Adipocyte (in vitro differentiated cells): Measurements from ENCODE around the gene CLEC20A.

ENCODE experiments used
- DNase-seq: peaks from one replicate; pipeline ENCODE4 v3.0.0-alpha.2; 2015; ENCODE audit warnings: low read depth
- H3K27me3 ChIP-seq: replicated peaks from 2 replicates; pipeline ENCODE4 v1.7.0; 2013; ENCODE audit warnings: mild to moderate bottlenecking, low read length, moderate library complexity; ENCODE audit not compliant: control insufficient read depth, insufficient read depth
- H3K36me3 ChIP-seq: 2 replicates; pipeline ENCODE4 v1.7.0; 2013; ENCODE audit warnings: low read length, mild to moderate bottlenecking, moderate library complexity; ENCODE audit not compliant: control insufficient read depth, insufficient read depth, severe bottlenecking
- H3K4me1 ChIP-seq: 2 replicates; pipeline ENCODE4 v1.7.0; 2013; ENCODE audit warnings: mild to moderate bottlenecking, low read length, moderate library complexity; ENCODE audit not compliant: control insufficient read depth, insufficient read depth
- H3K4me3 ChIP-seq: 2 replicates; pipeline ENCODE4 v1.7.0; 2013; ENCODE audit warnings: mild to moderate bottlenecking, low read length, moderate library complexity
- H3K9ac ChIP-seq: 2 replicates; pipeline ENCODE4 v1.7.0; 2013; ENCODE audit warnings: mild to moderate bottlenecking, low read length, moderate library complexity
- H3K9me3 ChIP-seq: 2 replicates; pipeline ENCODE4 v1.7.0; 2013; ENCODE audit warnings: mild to moderate bottlenecking, low read length, moderate library complexity; ENCODE audit not compliant: control insufficient read depth

CLEC20A gene

DNA sequence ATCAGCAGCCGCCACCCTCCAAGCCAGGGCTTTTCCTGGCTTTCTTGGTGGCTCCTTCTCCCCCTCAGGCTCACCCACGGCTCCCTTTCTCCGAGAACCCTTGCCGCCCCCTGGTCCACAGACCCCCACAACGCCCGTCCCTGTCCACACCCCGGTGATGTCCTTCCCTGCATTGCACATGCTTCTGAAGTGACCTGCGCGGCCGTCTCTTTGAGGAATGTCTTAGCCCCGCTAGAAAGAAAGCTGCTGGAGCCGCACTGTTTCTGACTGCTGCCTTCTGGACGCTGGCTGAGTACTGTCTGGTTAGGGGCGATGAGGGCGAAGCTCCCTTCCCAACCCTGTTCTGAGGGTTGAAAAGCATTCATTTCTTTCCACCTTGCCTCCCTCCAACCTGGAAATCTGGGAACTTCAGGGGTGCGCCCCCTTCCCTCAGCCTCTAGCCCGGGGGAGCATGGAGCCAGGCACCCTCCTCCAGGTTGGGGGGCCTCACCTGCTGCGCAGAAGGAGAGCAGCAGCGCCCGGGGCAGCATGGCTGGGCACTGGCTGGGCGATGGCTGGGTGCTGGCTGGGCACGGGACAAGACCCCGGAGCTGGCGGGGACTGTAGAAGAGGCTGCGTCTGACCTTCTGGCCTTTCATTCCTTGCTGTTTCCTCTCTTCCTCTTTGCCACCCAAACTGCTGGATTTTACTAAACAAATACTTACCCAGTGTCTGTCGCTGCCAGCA lies at the start of gene CLEC20A:
Gene CLEC20A, minus strand, starts transcription at position 555 of the 726 bp plus-strand sequence. Its CDS starts 25 bp downstream, at position 530.
- no peak within 1 kb of the TSS for H3K9ac ChIP-seq
- H3K9me3 ChIP-seq = no peaks in the 10 kb centered on the region
- peaks cover 6% of the 10 kb centered on the region for H3K4me1 ChIP-seq
- H3K36me3 ChIP-seq = no peaks in the 10 kb centered on the region
- no peak within 1 kb of the TSS for H3K4me3 ChIP-seq
- DNase-seq = no peak
- peaks cover 7% of the 10 kb centered on the region for H3K27me3 ChIP-seq

DNA sequence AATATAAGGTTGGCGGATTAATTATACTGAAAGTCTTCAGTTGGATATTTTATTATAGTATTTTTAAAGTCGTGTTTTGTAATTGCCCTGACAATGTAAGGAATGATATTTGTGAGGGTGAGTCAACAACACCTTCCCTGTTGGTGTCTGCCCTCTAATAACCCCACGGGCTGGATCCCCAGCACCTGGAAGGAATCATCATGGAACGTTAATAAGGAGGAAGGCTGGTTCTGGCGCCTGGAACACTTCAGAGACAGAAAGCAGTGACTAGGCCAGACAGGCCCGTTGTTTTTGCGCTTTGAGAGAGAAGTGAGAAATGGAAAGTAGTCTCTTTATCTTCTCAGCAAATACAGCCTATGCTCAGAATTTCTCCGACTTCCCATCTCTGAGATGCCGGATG lies 47.8 kb upstream of the CLEC20A start:
- no peak for DNase-seq
- Histone ChIP-seq H3K9me3 (no peaks in the 10 kb centered on the region), H3K27me3 (no peaks in the 10 kb centered on the region), H3K9ac (peak overlapping the region; percentile 13), H3K4me1 (peaks cover 41% of the 10 kb centered on the region), H3K4me3 (no peak overlapping the region), H3K36me3 (peaks cover 7% of the 10 kb centered on the region)

DNA sequence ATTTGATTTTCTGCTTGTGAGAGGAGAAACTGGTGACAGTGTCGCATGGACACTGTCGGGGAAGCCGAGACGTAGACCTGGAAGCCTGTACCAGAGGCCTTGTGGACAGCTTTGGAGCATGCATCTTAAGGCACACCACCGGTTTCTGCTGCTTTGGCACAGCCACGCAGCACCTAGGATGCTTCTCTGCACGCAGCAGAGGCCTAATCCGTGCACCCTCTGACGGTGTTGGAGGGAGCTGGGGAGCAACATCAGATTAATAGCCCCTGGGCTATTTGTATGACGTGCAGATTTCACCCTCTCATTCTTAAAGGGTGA lies 46.5 kb upstream of the CLEC20A start:
- Histone ChIP-seq H3K9ac (peak overlapping the region; percentile 95), H3K36me3 (peaks cover 4% of the 10 kb centered on the region), H3K27me3 (no peaks in the 10 kb centered on the region), H3K4me1 (peaks cover 54% of the 10 kb centered on the region), H3K4me3 (peak overlapping the region; percentile 93), H3K9me3 (no peaks in the 10 kb centered on the region)
- no peak for DNase-seq

DNA sequence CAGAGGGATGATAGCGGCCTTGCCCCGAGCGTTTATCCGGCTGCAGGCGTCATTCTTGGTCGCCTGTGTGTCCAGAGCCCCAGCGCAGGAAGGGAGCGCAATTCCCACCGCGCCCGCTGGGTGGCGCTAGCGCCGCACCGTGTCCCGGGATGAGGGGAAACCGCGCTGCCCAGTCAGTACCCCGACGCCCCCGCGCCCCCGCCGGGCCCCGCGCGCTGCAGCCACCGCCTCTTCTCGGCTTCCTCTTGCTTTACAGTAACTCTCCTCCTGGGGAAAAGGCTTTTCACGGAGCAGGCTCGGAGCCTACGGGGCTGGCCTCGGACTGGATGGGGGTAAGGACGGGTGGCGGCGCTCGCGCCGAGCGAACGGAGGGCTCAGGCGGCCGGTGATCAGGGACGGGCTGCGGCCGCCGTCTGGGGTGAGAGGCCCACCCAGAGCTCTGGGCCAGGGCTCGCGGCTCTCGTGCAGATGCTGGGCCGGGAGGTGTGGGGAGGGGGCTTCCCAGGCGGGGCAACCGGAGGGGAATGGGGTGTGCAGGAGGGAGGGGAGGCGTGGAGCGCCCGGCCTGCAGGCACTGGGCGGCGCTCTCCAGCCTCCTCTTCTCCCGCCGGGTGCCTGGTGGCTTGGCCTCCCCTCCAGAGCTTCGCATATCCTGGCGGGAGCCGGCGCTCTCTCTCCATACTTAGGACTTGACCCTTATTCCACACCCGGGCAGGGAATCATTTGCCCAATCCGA lies 46.0 kb upstream of the CLEC20A start:
- Histone ChIP-seq H3K27me3 (no peaks in the 10 kb centered on the region), H3K36me3 (no peaks in the 10 kb centered on the region), H3K4me3 (peak overlapping the region; percentile 93), H3K9ac (peak overlapping the region; percentile 95), H3K4me1 (peaks cover 59% of the 10 kb centered on the region), H3K9me3 (no peaks in the 10 kb centered on the region)
- peak; percentile 93 for DNase-seq

DNA sequence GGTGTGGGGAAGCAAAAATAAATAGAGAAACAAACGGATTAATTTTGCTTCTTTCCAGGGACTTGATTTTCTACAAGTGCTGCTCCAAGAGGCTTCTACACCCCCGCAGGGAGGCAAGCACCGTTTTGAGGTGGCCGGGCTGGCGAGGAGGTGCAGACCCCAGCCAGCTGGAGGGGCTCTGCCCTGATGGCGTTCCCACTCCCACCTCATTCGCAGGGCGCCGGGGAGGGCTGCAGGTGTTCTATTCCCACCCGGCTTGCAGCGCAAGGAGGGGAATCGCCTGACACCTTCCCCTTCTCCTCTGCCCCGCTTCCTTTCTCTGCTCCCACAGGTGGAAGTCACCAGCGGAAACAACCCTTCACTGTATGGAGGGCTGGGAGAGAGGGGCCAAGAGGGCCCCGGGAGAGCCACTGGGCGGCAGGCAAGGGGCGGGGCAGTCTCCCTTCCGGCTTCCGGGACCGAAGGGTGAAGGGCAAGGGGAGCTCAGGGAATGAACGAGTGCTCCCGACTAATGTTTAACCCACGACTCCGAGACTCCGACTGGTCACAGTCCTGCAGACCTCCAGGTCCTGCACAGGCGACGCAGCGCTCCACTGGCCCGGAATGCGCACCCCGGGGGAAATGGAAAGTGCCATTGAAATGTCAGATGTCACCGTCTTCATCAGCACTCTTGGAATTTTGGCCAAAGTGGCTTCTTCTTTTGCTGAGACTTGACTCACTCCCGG lies 45.2 kb upstream of the CLEC20A start:
- Histone ChIP-seq H3K9me3 (no peaks in the 10 kb centered on the region), H3K36me3 (no peaks in the 10 kb centered on the region), H3K9ac (peak overlapping the region; percentile 95), H3K4me1 (peaks cover 66% of the 10 kb centered on the region), H3K4me3 (peak overlapping the region; percentile 93), H3K27me3 (no peaks in the 10 kb centered on the region)
- DNase-seq = peak; percentile 48

DNA sequence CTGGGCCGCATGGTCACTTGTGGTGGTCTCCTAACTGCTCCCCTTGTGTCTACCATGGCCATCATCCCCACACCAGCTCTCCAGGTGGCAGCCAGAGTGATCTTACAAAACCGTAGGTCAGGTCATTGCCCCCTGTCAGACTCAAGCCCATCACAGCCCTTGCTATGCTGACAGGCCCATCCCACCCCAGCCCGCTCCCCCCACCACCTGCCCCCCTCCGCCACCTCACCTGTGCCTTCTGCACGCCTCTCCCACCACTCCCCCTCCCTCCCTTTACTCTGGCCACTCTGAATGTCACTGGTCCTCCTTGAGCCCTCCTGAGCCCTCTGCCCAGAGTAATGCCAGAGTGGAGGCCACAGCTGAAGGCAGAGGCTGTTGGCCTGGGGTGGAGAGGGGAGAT lies 44.6 kb upstream of the CLEC20A start:
- Histone ChIP-seq H3K4me1 (peaks cover 71% of the 10 kb centered on the region), H3K36me3 (no peaks in the 10 kb centered on the region), H3K27me3 (no peaks in the 10 kb centered on the region), H3K9ac (peak overlapping the region; percentile 95), H3K4me3 (peak overlapping the region; percentile 93), H3K9me3 (no peaks in the 10 kb centered on the region)
- DNase-seq = no peak

DNA sequence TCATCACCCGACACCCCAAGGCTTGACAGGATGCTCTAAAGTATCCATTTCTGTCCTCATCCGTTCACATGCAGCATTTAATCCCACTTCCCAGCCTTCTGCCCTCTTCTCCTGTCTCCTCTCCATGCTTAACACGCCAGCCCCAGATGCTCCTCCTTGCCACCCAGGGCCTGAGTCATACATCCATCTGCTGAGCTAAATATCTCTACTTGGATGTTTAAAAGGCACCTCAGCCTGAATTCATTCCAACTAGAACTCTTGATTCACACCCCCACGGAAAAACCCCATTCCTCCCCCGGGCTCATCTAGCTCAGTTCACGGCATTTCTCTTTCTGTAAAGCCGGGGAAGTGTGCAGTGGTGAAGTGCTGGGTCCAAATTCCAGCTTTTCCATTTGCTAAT lies 43.9 kb upstream of the CLEC20A start:
- H3K9me3 ChIP-seq = no peaks in the 10 kb centered on the region
- no peaks in the 10 kb centered on the region for H3K27me3 ChIP-seq
- H3K9ac ChIP-seq = peak overlapping the region; percentile 23
- no peak overlapping the region for H3K4me3 ChIP-seq
- peaks cover 74% of the 10 kb centered on the region for H3K4me1 ChIP-seq
- DNase-seq = peak; percentile 80
- no peaks in the 10 kb centered on the region for H3K36me3 ChIP-seq

DNA sequence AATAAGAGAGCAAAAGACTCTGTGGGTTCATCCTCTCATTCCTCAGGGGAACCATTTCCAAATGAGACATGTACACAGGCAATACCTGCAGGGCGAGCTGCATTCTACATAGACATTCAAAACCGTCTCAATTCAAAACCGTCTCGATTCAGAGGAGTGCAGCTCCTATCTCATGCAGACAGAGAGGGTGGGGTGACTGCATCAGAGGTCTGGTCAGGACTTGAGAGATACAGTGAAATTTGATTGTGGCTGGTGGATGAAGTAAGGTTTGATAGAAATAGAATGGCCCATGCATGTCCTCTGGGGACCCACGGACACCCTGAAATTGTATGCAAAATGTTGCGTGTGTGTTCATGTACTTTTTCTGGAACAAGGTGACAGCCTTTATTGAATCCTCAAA lies 43.4 kb upstream of the CLEC20A start:
- no peaks in the 10 kb centered on the region for H3K9me3 ChIP-seq
- H3K4me1 ChIP-seq = peaks cover 69% of the 10 kb centered on the region
- H3K4me3 ChIP-seq = no peak overlapping the region
- H3K36me3 ChIP-seq = no peaks in the 10 kb centered on the region
- DNase-seq = no peak
- no peaks in the 10 kb centered on the region for H3K27me3 ChIP-seq
- no peak overlapping the region for H3K9ac ChIP-seq

DNA sequence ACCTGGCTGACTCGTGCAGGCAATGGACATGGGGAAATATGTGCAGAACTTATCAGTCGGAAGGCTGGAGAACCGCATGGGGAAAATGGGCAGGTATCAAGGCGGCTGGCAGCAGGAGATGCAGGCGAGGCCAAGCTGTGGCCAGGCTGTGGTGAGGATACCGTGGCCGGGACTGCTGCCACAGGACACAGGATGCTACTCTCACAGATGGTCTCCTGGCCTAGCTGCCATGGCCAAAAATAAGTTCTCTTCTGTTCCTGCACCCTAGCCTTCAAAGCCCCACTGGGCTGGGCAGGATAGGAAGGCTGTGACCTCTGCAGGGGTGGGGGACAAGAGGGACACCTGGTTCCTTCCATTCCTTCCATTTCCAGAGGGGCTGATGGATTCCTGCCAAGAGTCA lies 42.5 kb upstream of the CLEC20A start:
- Histone ChIP-seq H3K4me3 (peak overlapping the region; percentile 57), H3K9me3 (no peaks in the 10 kb centered on the region), H3K27me3 (no peaks in the 10 kb centered on the region), H3K4me1 (peaks cover 64% of the 10 kb centered on the region), H3K9ac (peak overlapping the region; percentile 64), H3K36me3 (no peaks in the 10 kb centered on the region)
- DNase-seq = no peak

DNA sequence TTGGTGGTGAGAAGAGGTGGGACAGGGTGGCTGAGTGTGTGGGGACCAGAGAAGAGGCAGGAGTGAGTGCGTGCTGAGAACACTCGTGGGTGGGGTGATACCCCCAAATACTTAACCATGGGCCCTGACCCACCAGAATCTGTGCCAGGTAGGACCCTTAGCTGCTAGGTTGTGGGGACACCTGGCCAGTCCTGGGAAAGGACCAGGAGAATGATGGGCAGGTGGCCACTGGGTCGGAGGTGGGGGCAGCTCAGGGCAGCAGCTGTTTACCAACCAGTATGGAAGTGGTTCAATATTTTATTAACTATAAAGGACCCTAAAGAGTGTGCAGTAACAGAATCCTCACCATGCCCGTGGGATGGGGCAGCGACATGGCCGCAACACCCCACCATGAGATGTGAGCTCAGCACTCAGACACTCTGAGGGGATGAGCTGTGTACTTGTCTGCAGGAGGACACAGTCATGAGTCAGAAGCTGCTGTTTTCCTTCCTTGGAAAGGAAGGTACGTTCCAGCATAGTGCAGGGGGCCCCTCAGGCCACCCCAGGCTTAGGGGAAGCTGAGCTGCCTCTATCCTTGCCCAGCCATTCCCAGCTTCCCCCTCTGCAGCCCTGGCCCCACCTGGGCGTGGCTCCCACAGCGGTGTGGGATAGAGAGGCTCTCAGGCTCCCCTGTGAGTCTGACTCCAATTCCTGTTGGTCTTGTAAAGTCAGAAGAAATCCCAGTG lies 41.6 kb upstream of the CLEC20A start:
- H3K9ac ChIP-seq = peak overlapping the region; percentile 64
- peak; percentile 61 for DNase-seq
- no peaks in the 10 kb centered on the region for H3K27me3 ChIP-seq
- H3K4me1 ChIP-seq = peaks cover 60% of the 10 kb centered on the region
- H3K9me3 ChIP-seq = no peaks in the 10 kb centered on the region
- H3K36me3 ChIP-seq = no peaks in the 10 kb centered on the region
- peak overlapping the region; percentile 57 for H3K4me3 ChIP-seq
